Vagina (tissue), 2 donors: ENCODE data around the gene ZNF264. TPM values are rescaled to one million over a fixed set of nuclear protein-coding genes. Genes with fewer than 3 reads are reported as not detected.

Experiments used
- DNase-seq, 2 donors: peaks; one replicate each; pipeline ENCODE4 v3.0.0-alpha.2; 2017; ENCODE audit errors: extremely low spot score in 2 of 2
- H3K27ac ChIP-seq: fragments of 200-600 bp; sonication (generic); one replicate; pipeline ENCODE4 v1.5.1; 2019
- H3K27me3 ChIP-seq: fragments of 200-600 bp; sonication (generic); one replicate; pipeline ENCODE4 v1.5.1; 2019
- H3K36me3 ChIP-seq, 2 donors: fragments of 200-600 bp; sonication (generic); one replicate each; pipeline ENCODE4 v1.5.1; 2017 to 2019
- H3K4me1 ChIP-seq: fragments of 200-600 bp; sonication (generic); one replicate; pipeline ENCODE4 v1.5.1; 2019
- H3K4me3 ChIP-seq, 2 donors: fragments of 200-600 bp; sonication (generic); 1 replicate in 1 of 2; 2 replicates in 1 of 2; pipeline ENCODE4 v1.5.1; 2016 to 2019
- H3K9me3 ChIP-seq: fragments of 200-600 bp; sonication (generic); one replicate; pipeline ENCODE4 v1.5.1; 2019
- CTCF ChIP-seq, 3 experiments: fragments of 450-650 bp in 2 of 3; fragments of 200-600 bp in 1 of 3; sonication (generic) in 1 of 3; IDR thresholded peaks; one replicate each; pipeline ENCODE4 v1.5.1; 2017 to 2019; ENCODE audit warnings: antibody characterized with exemption in 3 of 3, mild to moderate bottlenecking in 2 of 3, moderate library complexity in 2 of 3
- POLR2A ChIP-seq, 2 donors: fragments of 450-650 bp; IDR thresholded peaks; one replicate each; pipeline ENCODE4 v1.6.1; 2017; ENCODE audit warnings: antibody characterized with exemption in 2 of 2, mild to moderate bottlenecking in 2 of 2, moderate library complexity in 2 of 2
- POLR2AphosphoS5 ChIP-seq, 2 donors: sonication (generic); formaldehyde crosslinking; IDR thresholded peaks; one replicate each; pipeline ENCODE4 v1.9.0; 2017; ENCODE audit warnings: antibody characterized with exemption in 2 of 2, mild to moderate bottlenecking in 2 of 2, low read depth in 1 of 2; ENCODE audit not compliant: insufficient read depth in 1 of 2
- intact Hi-C: fragments of 100-400 bp; cut with DNase I; formaldehyde crosslinking; loops from one replicate; pipeline ENCODE4 v1.15.1; 2023
- total RNA-seq: library from RNA; depleted of rRNA; stranded (reverse); fragments of >200 nt; gene quantifications from one replicate; pipeline ENCODE4 v1.2.3, GENCODE V29; 2016

Gene ZNF264
- 25.0 TPM for total RNA-seq

- peak in 1 of 2 donors; percentile 83 for DNase-seq
- peak within 1 kb of the TSS; percentile 92 for H3K4me3 ChIP-seq
- no peaks in the 10 kb centered on the region for H3K9me3 ChIP-seq
- TF ChIP-seq CTCF (IDR thresholded peaks at IDR 0.05): no peak
- TF ChIP-seq POLR2A (IDR thresholded peaks at IDR 0.05): peak in 1 of 2 donors; percentile 13
- TF ChIP-seq POLR2AphosphoS5 (IDR thresholded peaks at IDR 0.05; ENCODE audit: insufficient read depth in 1 of 2, low read depth in 1 of 2): peak; percentile 76 to 78
- peaks cover 28% of the 10 kb centered on the region for H3K4me1 ChIP-seq
- intact Hi-C loops: no loop called here
- peak within 1 kb of the TSS; percentile 87 for H3K27ac ChIP-seq
- H3K27me3 ChIP-seq: no peaks in the 10 kb centered on the region
- H3K36me3 ChIP-seq: peaks cover 0 to 32% of the 10 kb centered on the region in 2 donors
These were observed at the start of gene ZNF264 for GRCh38 chr19:57191141-57192076. Gene ZNF264 (plus strand): TSS chr19:57191500. CDS start chr19:57191914, 414 bp downstream.

GRCh38 chr19:57141699-57142098, 49.6 kb upstream of the ZNF264 start:
- no peak for DNase-seq
- Histone ChIP-seq H3K27me3 (no peaks in the 10 kb centered on the region), H3K4me1 (no peaks in the 10 kb centered on the region), H3K36me3 (no peaks in the 10 kb centered on the region), H3K27ac (no peak overlapping the region), H3K9me3 (no peaks in the 10 kb centered on the region), H3K4me3 (no peak overlapping the region)
- intact Hi-C loops: no loop called here
- TF ChIP-seq CTCF (IDR thresholded peaks at IDR 0.05) (no peak), POLR2AphosphoS5 (IDR thresholded peaks at IDR 0.05; ENCODE audit: insufficient read depth in 1 of 2, low read depth in 1 of 2) (no peak)

- intact Hi-C loops: no loop called here
- Histone ChIP-seq H3K27ac (no peak overlapping the region), H3K4me3 (no peak overlapping the region), H3K27me3 (no peaks in the 10 kb centered on the region), H3K4me1 (no peaks in the 10 kb centered on the region), H3K36me3 (no peaks in the 10 kb centered on the region), H3K9me3 (no peaks in the 10 kb centered on the region)
- no peak for DNase-seq
- no peak for TF ChIP-seq POLR2AphosphoS5 (IDR thresholded peaks at IDR 0.05; ENCODE audit: insufficient read depth in 1 of 2, low read depth in 1 of 2)
- TF ChIP-seq CTCF (IDR thresholded peaks at IDR 0.05): no peak
- TF ChIP-seq POLR2A (IDR thresholded peaks at IDR 0.05): no peak
These were observed 38.4 kb upstream of the ZNF264 start for GRCh38 chr19:57152921-57153320.

GRCh38 chr19:57161985-57162539, 29.2 kb upstream of the ZNF264 start:
- Histone ChIP-seq H3K36me3 (no peaks in the 10 kb centered on the region), H3K27me3 (no peaks in the 10 kb centered on the region), H3K4me1 (no peaks in the 10 kb centered on the region), H3K27ac (no peak overlapping the region), H3K4me3 (no peak overlapping the region), H3K9me3 (no peaks in the 10 kb centered on the region)
- no peak for TF ChIP-seq POLR2AphosphoS5 (IDR thresholded peaks at IDR 0.05; ENCODE audit: insufficient read depth in 1 of 2, low read depth in 1 of 2)
- TF ChIP-seq POLR2A (IDR thresholded peaks at IDR 0.05): no peak
- no peak for TF ChIP-seq CTCF (IDR thresholded peaks at IDR 0.05)
- DNase-seq: no peak
- intact Hi-C loops: no loop called here

- TF ChIP-seq POLR2AphosphoS5 (IDR thresholded peaks at IDR 0.05; ENCODE audit: insufficient read depth in 1 of 2, low read depth in 1 of 2): no peak
- no peak for TF ChIP-seq CTCF (IDR thresholded peaks at IDR 0.05)
- TF ChIP-seq POLR2A (IDR thresholded peaks at IDR 0.05): no peak
- Histone ChIP-seq H3K9me3 (no peaks in the 10 kb centered on the region), H3K4me1 (no peaks in the 10 kb centered on the region), H3K27me3 (no peaks in the 10 kb centered on the region), H3K36me3 (no peaks in the 10 kb centered on the region), H3K4me3 (no peak overlapping the region), H3K27ac (no peak overlapping the region)
- intact Hi-C loops: no loop called here
- DNase-seq: no peak
These were observed 25.5 kb upstream of the ZNF264 start for GRCh38 chr19:57165846-57166245.
